ENCODE data around the gene HEXIM1. TPM values are rescaled to one million over a fixed set of nuclear protein-coding genes. Genes with fewer than 3 reads are reported as not detected.

The HEXIM1 gene
- total RNA-seq, 2 experiments from 2014 or later = 24.9 to 25.4 TPM

GRCh38 chr17:45132572-45133463 is 15.5 kb upstream of the HEXIM1 start:
- peaks cover 6% of the 10 kb centered on the region for H3K27me3 Mint-ChIP-seq
- H3K36me3 Mint-ChIP-seq = no peaks in the 10 kb centered on the region
- intact Hi-C loops (cut with micrococcal nuclease) = loop anchor here (2.0 to 10.0 kb wide), 4 partner anchors 81 to 358 kb away; partner anchors contain the start of gene DCAKD

GRCh38 chr17:45135192-45135977 is 12.9 kb upstream of the HEXIM1 start, which contains the start of gene ACBD4:
Gene ACBD4, plus strand, starts transcription at chr17:45135687. Its CDS starts 458 bp downstream, at chr17:45136145.
- peak within 1 kb of the TSS; percentile 67 for H3K27ac Mint-ChIP-seq
- H3K27me3 Mint-ChIP-seq = peaks cover 5% of the 10 kb centered on the region
- H3K9me3 Mint-ChIP-seq = no peaks in the 10 kb centered on the region
- peak; percentile 98 for DNase-seq
- H3K36me3 Mint-ChIP-seq = no peaks in the 10 kb centered on the region
- ChIA-PET CTCF (interaction anchor here (0.6 to 8.0 kb wide), 88 partner anchors 9 to 903 kb away, joined by 3 to 335 read pairs (median 5); partner anchors contain the start of genes DCAKD, EFTUD2, FMNL1 and GPATCH8), POLR2A (interaction anchor here (0.9 to 2.1 kb wide), 5 partner anchors 14 to 96 kb away, joined by 3 to 38 read pairs (median 5); partner anchors contain the start of genes HEXIM1 and HEXIM2)
- intact Hi-C loops (cut with micrococcal nuclease) = loop anchor here (1.0 to 10.0 kb wide), 4 partner anchors 13 to 249 kb away; partner anchors contain the start of genes HEXIM1 and NMT1
- H3K4me3 Mint-ChIP-seq = peak within 1 kb of the TSS; percentile 83
- H3K4me1 Mint-ChIP-seq (ENCODE audit: low read depth) = peaks cover 13% of the 10 kb centered on the region

More at GRCh38 chr17:45132572-45133463, 15.5 kb upstream of the HEXIM1 start:
- peaks cover 13% of the 10 kb centered on the region for H3K4me1 Mint-ChIP-seq (ENCODE audit: low read depth)
- DNase-seq = peak; percentile 80
- H3K9me3 Mint-ChIP-seq = no peaks in the 10 kb centered on the region
- peak overlapping the region; percentile 84 for H3K4me3 Mint-ChIP-seq
- H3K27ac Mint-ChIP-seq = no peak overlapping the region
- ChIA-PET CTCF (interaction anchor here (0.6 to 8.0 kb wide), 11 partner anchors 17 to 357 kb away, joined by 3 to 335 read pairs (median 3); no protein-coding TSS in a partner anchor), POLR2A (no interaction called here)

GRCh38 chr17:45135978-45136791 is 12.1 kb upstream of the HEXIM1 start:
- peak overlapping the region; percentile 67 for H3K27ac Mint-ChIP-seq
- CTCF ChIA-PET = interaction anchor here (0.6 to 8.0 kb wide), 85 partner anchors 8 to 904 kb away, joined by 3 to 335 read pairs (median 5); partner anchors contain the start of genes DCAKD, EFTUD2, FMNL1 and GPATCH8
- peak overlapping the region; percentile 83 for H3K4me3 Mint-ChIP-seq
- intact Hi-C loops (cut with micrococcal nuclease) = loop anchor here (1.0 to 10.0 kb wide), 4 partner anchors 12 to 249 kb away; partner anchors contain the start of genes HEXIM1 and NMT1
- peaks cover 1% of the 10 kb centered on the region for H3K27me3 Mint-ChIP-seq
- no peaks in the 10 kb centered on the region for H3K9me3 Mint-ChIP-seq
- peaks cover 1% of the 10 kb centered on the region for H3K36me3 Mint-ChIP-seq
- DNase-seq = peak; percentile 18
- POLR2A ChIA-PET = interaction anchor here (0.9 to 2.1 kb wide), 5 partner anchors 13 to 95 kb away, joined by 3 to 38 read pairs (median 5); partner anchors contain the start of genes HEXIM1 and HEXIM2
- H3K4me1 Mint-ChIP-seq (ENCODE audit: low read depth) = peaks cover 14% of the 10 kb centered on the region

GRCh38 chr17:45136846-45137560 is 11.3 kb upstream of the HEXIM1 start:
- no peak overlapping the region for H3K27ac Mint-ChIP-seq

GRCh38 chr17:45137561-45138305 is 10.5 kb upstream of the HEXIM1 start:
- no peak overlapping the region for H3K27ac Mint-ChIP-seq
- ChIA-PET CTCF (interaction anchor here (4.1 to 8.0 kb wide), 2 partner anchors 15 to 60 kb away, joined by 316 to 335 read pairs; partner anchors contain the start of gene HEXIM1), POLR2A (interaction anchor here (1.0 kb wide), 1 partner anchor 11 kb away, joined by 3 read pairs; the partner anchor contains the start of gene HEXIM1)
- H3K9me3 Mint-ChIP-seq = no peaks in the 10 kb centered on the region
- no peak for DNase-seq
- H3K4me3 Mint-ChIP-seq = no peak overlapping the region
- peaks cover 19% of the 10 kb centered on the region for H3K4me1 Mint-ChIP-seq (ENCODE audit: low read depth)
- intact Hi-C loops (cut with micrococcal nuclease) = loop anchor here (10.0 kb wide), 1 partner anchor 247 kb away; no protein-coding TSS in a partner anchor
- H3K36me3 Mint-ChIP-seq = peaks cover 1% of the 10 kb centered on the region
- H3K27me3 Mint-ChIP-seq = no peaks in the 10 kb centered on the region

More at GRCh38 chr17:45136846-45137560, 11.3 kb upstream of the HEXIM1 start:
- intact Hi-C loops (cut with micrococcal nuclease) = loop anchor here (10.0 kb wide), 1 partner anchor 248 kb away; no protein-coding TSS in a partner anchor
- H3K4me3 Mint-ChIP-seq = peak overlapping the region; percentile 83
- no peaks in the 10 kb centered on the region for H3K9me3 Mint-ChIP-seq
- no peaks in the 10 kb centered on the region for H3K27me3 Mint-ChIP-seq
- POLR2A ChIA-PET = interaction anchor here (1.0 to 2.1 kb wide), 2 partner anchors 11 to 12 kb away, joined by 3 to 38 read pairs; partner anchors contain the start of gene HEXIM1
- CTCF ChIA-PET = interaction anchor here (2.3 to 8.0 kb wide), 3 partner anchors 15 to 92 kb away, joined by 43 to 335 read pairs (median 316); partner anchors contain the start of gene HEXIM1
- peaks cover 18% of the 10 kb centered on the region for H3K4me1 Mint-ChIP-seq (ENCODE audit: low read depth)
- DNase-seq = no peak
- H3K36me3 Mint-ChIP-seq = peaks cover 1% of the 10 kb centered on the region

- DNase-seq = no peak
- CTCF ChIA-PET = interaction anchor here (1.0 to 8.0 kb wide), 4 partner anchors 9 to 81 kb away, joined by 3 to 335 read pairs (median 3); partner anchors contain the start of gene HEXIM1
Observed at GRCh38 chr17:45138911-45139532, 9.3 kb upstream of the HEXIM1 start.

GRCh38 chr17:45139533-45139920 is 8.7 kb upstream of the HEXIM1 start:
- no peaks in the 10 kb centered on the region for H3K9me3 Mint-ChIP-seq
- H3K27ac Mint-ChIP-seq = no peak overlapping the region
- ChIA-PET POLR2A (interaction anchor here (0.9 kb wide), 1 partner anchor 10 kb away, joined by 3 read pairs; no protein-coding TSS in a partner anchor), CTCF (interaction anchor here (1.0 to 8.0 kb wide), 4 partner anchors 9 to 80 kb away, joined by 3 to 335 read pairs (median 3); partner anchors contain the start of gene HEXIM1)
- intact Hi-C loops (cut with micrococcal nuclease) = loop anchor here (10.0 kb wide), 1 partner anchor 245 kb away; no protein-coding TSS in a partner anchor
- H3K4me3 Mint-ChIP-seq = no peak overlapping the region
- H3K36me3 Mint-ChIP-seq = peaks cover 1% of the 10 kb centered on the region
- DNase-seq = no peak
- H3K27me3 Mint-ChIP-seq = no peaks in the 10 kb centered on the region
- H3K4me1 Mint-ChIP-seq (ENCODE audit: low read depth) = peaks cover 26% of the 10 kb centered on the region

More at GRCh38 chr17:45138911-45139532, 9.3 kb upstream of the HEXIM1 start:
- Mint-ChIP-seq H3K36me3 (peaks cover 1% of the 10 kb centered on the region), H3K27ac (no peak overlapping the region), H3K4me1 (ENCODE audit: low read depth) (peaks cover 25% of the 10 kb centered on the region), H3K9me3 (no peaks in the 10 kb centered on the region), H3K4me3 (no peak overlapping the region), H3K27me3 (no peaks in the 10 kb centered on the region)
- POLR2A ChIA-PET = interaction anchor here (0.9 kb wide), 1 partner anchor 10 kb away, joined by 3 read pairs; no protein-coding TSS in a partner anchor
- intact Hi-C loops (cut with micrococcal nuclease) = loop anchor here (10.0 kb wide), 1 partner anchor 246 kb away; no protein-coding TSS in a partner anchor

- POLR2A ChIA-PET = no interaction called here
- CTCF ChIA-PET = interaction anchor here (1.7 kb wide), 1 partner anchor 8 kb away, joined by 26 read pairs; the partner anchor contains the start of gene ACBD4
- Mint-ChIP-seq H3K27me3 (no peaks in the 10 kb centered on the region), H3K36me3 (peaks cover 9% of the 10 kb centered on the region), H3K27ac (peak overlapping the region; percentile 3), H3K4me1 (ENCODE audit: low read depth) (peaks cover 38% of the 10 kb centered on the region), H3K9me3 (no peaks in the 10 kb centered on the region), H3K4me3 (peak overlapping the region; percentile 46)
- DNase-seq = no peak
- intact Hi-C loops (cut with micrococcal nuclease) = loop anchor here (10.0 kb wide), 1 partner anchor 938 kb away; no protein-coding TSS in a partner anchor
Observed at GRCh38 chr17:45143094-45143670, 5.1 kb upstream of the HEXIM1 start.
